ENCODE results near the gene SEZ6L. TPM values are rescaled to one million over a fixed set of nuclear protein-coding genes. Genes with fewer than 3 reads are reported as not detected.

Gene SEZ6L
- total RNA-seq, 1 experiment from 2014 or later, result 0.13 TPM

- H2BK20ac ChIP-seq (ENCODE audit: low read depth, low read length, poor library complexity, severe bottlenecking), result no peak overlapping the region
- peaks cover 6% of the 10 kb centered on the region for H3K23me2 ChIP-seq (ENCODE audit: insufficient read length, low read depth, low read length, poor library complexity, severe bottlenecking)
- Mint-ChIP-seq H3K4me3 (peak overlapping the region; percentile 64 to 81), H3K4me1 (peaks cover 26 to 35% of the 10 kb centered on the region in 2 experiments), H3K36me3 (ENCODE audit: insufficient read depth in 1 of 3, low read depth in 3 of 3) (no peaks in the 10 kb centered on the region; a peak in 1 of 7 replicates), H3K27me3 (ENCODE audit: low read depth) (peaks cover 93% of the 10 kb centered on the region), H3K9me3 (peaks cover 0 to 2% of the 10 kb centered on the region in 2 experiments; a peak in 2 of 5 replicates), H3K27ac (no peak overlapping the region)
- H4K5ac ChIP-seq (ENCODE audit: insufficient read length, low read depth, low read length), result no peak overlapping the region
- H3K79me2 ChIP-seq (ENCODE audit: insufficient read depth, low read length), result no peaks in the 10 kb centered on the region
- no peak overlapping the region for H3K27ac ChIP-seq (ENCODE audit: insufficient read length, low read depth, low read length)
- no peak overlapping the region for H2BK15ac ChIP-seq (ENCODE audit: low read depth, low read length)
- TF ChIP-seq CTCF (conservative IDR thresholded peaks at IDR 0.05), result no peak
- DNase-seq, result peak; percentile 29
- no peak overlapping the region for H4K91ac ChIP-seq (ENCODE audit: insufficient read length, low read depth, low read length)
- WGBS (ENCODE audit: extremely low coverage, insufficient read length, low lambda C conversion rate), result no CpG with 5 or more reads among the region's 11 CpGs
- H2BK12ac ChIP-seq (ENCODE audit: insufficient read length, low read depth, low read length), result no peak overlapping the region
- no peak overlapping the region for H3K23ac ChIP-seq (ENCODE audit: insufficient read length, low read depth, low read length)
- no peak overlapping the region for H2AK5ac ChIP-seq (ENCODE audit: insufficient read length, low read length)
- no peak overlapping the region for H3K18ac ChIP-seq (ENCODE audit: insufficient read length, low read depth, low read length)
- H2AFZ ChIP-seq (ENCODE audit: low read length), result no peak overlapping the region
- no peaks in the 10 kb centered on the region for H3K9me3 ChIP-seq (ENCODE audit: control insufficient read depth, low read depth, low read length)
- H3K79me1 ChIP-seq (ENCODE audit: insufficient read depth, low read depth, low read length, poor library complexity, severe bottlenecking), result no peaks in the 10 kb centered on the region
- no peak overlapping the region for H3K4ac ChIP-seq (ENCODE audit: low read depth, low read length)
- H3K56ac ChIP-seq (ENCODE audit: insufficient read length, low read depth, low read length), result no peak overlapping the region
- H2BK120ac ChIP-seq (ENCODE audit: low read depth, low read length, poor library complexity, severe bottlenecking), result no peak overlapping the region
- no peak overlapping the region for H3K9ac ChIP-seq (ENCODE audit: extremely low read depth, insufficient read length, low read length)
- H4K20me1 ChIP-seq (ENCODE audit: control insufficient read depth, insufficient read depth, insufficient read length), result no peaks in the 10 kb centered on the region
- H3K4me1 ChIP-seq (ENCODE audit: insufficient read depth, low read length), result no peaks in the 10 kb centered on the region
- H2BK5ac ChIP-seq (ENCODE audit: insufficient read length, low read length), result no peak overlapping the region
- H3T11ph ChIP-seq (ENCODE audit: low read length), result no peak overlapping the region
- H3K14ac ChIP-seq (ENCODE audit: insufficient read depth, low read length), result no peak overlapping the region; the same call in 1 of the 2 replicates
- peaks cover 16% of the 10 kb centered on the region; the same call in 1 of the 2 replicates for H3K27me3 ChIP-seq (ENCODE audit: insufficient read depth, low read length)
- H4K8ac ChIP-seq (replicated peaks; ENCODE audit: insufficient read length, low read depth, low read length), result no peak overlapping the region
- H3K4me2 ChIP-seq (ENCODE audit: insufficient read depth, insufficient read length, low read length), result peak overlapping the region; percentile 79
Measured at GRCh38 chr22:26170112-26170492, 840 bp downstream of the SEZ6L start.
